CD4-positive, alpha-beta T cell treated with Interleukin-15 for 1 hour (primary cell): ENCODE data around the gene MAZ.
"Not testable (repeated sequence)": the region's sequence is repeated elsewhere in the genome, so short reads cannot be mapped to it uniquely, and the experiment has no call there.

Experiments
- DNase-seq: peaks from one replicate; pipeline ENCODE4 v3.0.0-alpha.2; 2020

The MAZ gene

DNA sequence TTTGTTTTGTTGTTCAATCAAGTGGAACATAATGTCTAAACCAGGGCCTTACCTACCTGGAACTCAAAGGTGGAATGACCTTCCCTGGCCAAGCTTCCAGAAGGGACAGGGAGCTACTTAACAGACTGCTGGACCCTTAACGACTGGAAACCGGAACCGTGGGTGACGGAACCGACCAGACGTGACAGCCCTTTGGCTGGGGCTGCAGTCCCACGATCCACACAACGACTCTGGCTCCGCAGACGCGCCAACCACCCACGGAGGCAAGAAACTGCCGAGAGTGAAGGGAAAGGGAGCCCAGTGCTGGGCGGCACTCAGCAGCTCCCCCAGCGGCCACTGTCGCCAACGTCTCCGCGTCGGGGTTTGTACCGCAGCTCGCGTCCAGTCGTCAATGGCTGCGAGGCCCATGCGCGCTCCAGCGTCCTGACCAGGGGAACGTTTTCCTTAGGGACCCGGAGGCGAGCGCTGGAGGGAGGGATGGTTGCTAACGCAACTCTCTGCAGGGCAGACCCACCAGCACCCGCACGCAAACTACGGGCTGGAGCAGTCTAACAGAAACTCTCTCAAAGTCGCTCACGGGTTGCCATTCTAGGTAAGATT, 21.3 kb upstream of the MAZ start:
- DNase-seq: peak; percentile 78

DNA sequence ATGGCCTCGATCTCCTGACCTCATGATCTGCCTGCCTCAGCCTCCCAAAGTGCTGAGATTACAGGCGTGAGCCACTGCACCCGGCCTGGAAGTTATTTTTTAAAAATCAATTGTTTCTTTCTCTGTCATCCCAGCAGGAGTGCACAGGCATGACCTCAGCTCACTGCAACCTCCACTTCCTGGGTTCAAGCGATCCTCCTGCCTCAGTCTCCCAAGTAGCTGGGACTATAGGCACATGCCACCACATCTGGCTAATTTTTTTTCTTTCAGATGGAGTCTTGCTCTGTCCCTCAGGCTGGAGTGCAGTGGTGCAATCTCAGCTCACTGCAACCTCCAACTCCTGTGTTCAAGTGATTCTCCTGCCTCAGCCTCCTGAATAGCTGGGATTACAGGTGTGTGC, 19.2 kb upstream of the MAZ start:
- not testable (repeated sequence) for DNase-seq

DNA sequence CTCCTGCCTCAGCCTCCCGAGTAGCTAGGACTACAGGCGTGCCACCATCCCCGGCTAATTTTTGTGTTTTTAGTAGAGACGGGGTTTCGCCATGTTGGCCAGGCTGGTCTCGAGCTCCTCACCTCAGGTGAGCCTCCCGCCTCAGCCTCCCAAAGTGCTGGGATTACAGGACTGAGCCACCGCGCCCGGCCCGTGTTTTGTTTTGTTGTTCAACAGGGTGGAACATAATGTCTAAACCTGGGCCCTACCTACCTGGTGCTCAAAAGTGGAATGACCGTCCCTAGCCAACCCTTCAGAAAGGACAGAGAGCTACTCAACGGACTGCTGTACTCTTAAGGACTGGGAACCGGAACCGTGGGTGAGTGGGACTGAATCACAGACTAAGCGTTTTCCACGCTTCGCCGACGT, 16.6 kb upstream of the MAZ start:
- no peak for DNase-seq

DNA sequence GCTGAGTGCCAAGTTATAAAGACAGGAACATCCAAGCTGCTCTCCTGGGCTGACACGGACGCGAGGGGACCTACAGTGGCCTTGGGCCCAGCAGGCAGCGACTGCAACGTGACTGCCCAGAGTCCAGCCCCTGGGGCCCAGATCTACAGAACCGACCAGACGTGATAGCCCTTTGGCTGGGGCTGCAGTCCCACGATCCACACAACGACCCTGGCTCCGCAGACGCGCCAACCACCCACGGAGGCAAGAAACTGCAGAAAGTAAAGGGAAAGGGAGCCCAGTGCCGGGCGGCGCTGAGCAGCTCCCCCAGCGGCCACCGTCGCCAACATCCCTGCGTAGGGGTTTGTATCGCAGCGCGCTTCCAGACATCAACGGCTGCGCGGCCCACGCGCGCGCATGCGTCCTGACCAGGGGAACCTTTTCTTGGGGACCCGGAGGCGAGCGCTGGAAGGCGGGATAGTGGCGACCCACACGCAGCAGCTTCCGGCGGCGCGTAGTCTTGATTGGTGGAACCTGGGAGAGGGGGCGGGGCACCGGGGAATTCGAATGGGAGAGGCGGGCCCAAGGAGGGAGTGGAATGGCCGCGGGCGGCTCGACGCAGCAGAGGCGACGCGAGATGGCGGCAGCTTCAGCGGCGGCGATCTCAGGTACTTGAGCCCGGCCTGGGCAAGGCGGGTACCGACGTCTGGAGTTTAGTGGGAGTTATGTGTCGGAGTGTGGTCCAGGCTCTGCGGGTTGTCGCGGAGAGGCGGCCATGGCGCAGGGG, 16.0 kb upstream of the MAZ start, which contains the start of gene KIF22:
KIF22 (plus strand) TSS at position 569 of the 766 bp plus-strand sequence; CDS start at position 578, 9 bp downstream.
- DNase-seq: peak; percentile 98

DNA sequence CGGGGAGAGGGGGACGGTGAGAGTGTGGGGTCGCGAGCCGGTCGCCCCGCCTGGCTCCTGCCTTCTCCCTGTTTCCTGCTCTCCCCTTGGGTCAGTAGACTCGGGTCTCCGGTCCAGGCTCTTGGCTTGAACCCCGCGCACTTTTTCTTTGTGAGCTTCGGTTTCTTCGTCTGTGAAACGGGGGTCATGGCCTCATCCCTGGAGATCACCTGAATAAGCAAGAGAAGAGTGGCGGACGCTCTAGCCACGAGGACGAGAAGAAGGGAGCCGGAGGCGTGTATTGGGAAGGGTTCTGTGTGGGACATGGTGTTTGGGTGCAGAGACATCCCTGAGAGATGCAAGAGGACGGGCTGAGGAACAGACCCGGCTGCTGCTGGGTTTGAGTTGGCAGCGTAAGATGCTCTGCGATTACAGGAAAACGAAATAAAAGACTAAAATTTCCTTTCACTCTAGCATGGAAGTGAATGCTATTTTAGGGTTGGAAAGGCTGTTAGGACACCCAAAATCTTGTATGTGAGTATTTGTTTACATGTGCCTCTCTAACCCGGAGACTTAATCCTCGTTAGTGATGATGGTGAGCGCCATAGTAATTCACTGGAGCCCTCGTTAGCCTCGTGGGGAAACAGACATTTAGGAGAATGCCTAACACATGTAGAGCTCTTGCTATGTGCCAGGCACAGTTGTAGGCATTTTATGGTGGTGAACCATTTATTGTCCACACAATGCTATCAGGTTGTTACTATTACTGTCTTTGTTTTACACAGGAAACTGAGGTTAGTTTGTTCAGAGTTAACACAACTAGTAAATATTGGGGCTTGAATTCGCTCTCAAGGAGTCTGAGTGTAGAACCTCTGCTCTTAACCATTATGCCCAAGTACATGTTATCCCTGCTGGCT, 15.1 kb upstream of the MAZ start:
- peak; percentile 10 for DNase-seq

DNA sequence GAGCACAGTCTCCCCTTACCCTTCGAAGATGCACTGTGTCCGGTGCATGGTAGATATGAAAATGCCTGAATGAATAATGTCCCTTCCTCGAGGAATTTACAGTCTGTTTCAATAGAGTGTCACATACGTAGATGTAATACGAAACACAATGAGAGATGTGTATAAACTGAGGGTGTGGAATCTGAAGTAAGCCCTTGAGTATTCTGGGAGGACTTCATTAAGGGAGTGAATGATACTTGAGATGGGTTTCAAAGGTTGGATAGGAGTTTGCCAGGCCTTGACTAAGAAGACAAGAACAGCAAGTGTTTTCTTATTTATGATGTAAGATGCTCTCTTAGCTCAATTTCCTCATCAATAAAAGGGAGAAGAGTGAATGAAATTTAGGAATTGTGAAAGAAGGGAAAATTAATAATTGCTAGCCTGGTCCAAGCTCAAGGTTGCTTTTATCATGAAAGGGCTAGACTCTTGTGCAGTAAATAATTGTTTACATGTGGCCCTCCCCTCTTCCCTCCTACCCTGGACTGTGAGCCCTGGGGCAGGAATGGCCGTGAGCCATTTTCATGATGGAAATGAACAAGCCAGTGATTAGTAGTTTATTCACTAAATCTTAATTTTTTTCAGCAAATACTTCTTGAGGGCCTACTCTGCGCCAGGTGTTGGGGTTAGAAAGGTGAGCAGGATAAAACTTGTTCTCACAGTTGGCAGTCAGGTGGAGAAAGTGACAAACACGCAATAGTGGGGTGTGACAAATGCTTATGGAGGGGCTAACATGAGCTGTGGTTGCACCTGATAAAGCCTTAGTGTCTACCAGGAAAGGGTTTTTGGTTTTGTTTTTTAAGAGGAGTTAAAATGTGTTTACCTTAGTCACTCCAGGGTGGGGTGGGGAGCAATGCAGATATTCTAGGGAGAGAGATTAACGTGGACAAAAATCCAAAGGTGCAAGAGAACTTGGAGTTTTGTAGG, 14.2 kb upstream of the MAZ start:
- DNase-seq: peak; percentile 2

DNA sequence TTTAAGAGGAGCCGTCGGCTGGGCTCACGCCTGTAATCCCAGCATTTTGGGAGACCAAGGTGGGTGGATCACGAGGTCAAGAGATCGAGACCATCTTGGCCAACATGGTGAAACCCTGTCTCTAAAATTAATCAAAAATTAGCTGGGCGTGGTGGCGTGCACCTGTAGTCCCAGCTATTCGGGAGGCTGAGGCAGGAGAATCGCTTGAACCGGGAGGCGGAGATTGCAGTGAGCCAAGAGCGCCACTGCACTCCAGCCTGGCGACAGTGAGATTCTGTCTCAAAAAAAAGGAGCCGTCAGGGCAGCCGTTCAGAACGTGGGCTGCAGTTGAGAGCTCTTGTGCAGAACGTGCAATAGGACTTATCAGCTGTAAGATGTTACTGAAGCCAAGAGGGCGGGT, 13.2 kb upstream of the MAZ start:
- not testable (repeated sequence) for DNase-seq

DNA sequence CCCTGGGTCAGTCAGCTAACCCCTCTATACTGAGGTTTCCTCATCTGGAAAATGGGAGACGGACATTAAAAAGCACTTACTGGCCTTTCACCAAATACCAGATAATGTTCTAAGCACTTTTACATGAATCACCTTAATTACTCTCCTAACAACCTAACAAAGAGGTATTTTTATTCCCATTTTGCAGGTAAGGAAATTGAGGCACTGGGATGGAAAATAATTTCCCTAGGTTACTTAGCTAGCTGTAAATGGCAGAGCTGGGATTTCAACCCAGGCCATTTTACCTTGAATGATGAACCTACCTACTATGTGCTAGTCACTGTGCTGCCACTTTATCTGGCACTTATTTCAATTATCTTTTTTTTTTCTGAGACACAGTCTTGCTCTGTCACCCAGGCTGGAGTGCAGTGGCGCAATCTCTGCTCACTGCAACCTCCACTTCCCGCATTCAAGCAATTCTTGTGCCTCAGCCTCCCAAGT, 12.1 kb upstream of the MAZ start:
- no peak for DNase-seq

DNA sequence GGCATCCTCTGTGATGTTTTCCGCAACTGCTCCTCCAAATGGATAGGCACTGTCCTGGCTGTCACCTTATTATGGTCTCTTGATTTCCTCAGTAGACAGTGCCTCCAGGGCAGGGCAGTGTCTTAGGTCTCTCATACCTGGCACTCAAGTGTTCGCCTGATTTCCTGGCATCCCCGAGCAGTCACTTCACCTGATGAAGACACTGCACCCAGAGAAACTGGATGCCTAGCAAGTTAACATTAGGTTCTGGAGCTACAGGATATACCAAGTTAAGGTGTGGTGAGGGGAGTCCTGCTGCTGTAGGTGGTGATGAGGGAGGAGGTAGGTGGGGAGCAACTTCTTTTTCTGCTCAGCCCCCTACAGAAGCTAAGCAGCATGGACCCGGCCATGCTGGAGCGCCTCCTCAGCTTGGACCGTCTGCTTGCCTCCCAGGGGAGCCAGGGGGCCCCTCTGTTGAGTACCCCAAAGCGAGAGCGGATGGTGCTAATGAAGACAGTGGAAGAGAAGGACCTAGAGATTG, 3.9 kb upstream of the MAZ start:
- DNase-seq: peak; percentile 7

DNA sequence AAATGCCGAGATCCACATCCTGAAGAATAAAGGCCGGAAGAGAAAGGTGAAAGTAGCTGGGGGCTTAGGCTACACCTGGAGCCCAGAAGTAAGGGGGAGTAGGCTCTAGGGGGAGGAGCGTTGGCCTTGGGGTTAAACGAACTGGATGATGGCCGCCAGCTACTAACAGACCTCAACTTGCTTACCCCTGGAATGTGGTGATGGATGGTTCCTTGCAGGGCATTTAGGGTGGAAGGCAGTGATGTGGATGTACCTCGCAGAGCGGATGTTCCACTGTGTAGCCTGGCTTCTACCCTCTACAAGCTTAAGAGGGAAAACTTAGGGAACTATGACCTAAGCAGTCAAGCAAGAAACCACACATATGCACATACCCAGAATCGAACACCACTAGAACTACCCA, 2.3 kb upstream of the MAZ start:
- DNase-seq: peak; percentile 8

DNA sequence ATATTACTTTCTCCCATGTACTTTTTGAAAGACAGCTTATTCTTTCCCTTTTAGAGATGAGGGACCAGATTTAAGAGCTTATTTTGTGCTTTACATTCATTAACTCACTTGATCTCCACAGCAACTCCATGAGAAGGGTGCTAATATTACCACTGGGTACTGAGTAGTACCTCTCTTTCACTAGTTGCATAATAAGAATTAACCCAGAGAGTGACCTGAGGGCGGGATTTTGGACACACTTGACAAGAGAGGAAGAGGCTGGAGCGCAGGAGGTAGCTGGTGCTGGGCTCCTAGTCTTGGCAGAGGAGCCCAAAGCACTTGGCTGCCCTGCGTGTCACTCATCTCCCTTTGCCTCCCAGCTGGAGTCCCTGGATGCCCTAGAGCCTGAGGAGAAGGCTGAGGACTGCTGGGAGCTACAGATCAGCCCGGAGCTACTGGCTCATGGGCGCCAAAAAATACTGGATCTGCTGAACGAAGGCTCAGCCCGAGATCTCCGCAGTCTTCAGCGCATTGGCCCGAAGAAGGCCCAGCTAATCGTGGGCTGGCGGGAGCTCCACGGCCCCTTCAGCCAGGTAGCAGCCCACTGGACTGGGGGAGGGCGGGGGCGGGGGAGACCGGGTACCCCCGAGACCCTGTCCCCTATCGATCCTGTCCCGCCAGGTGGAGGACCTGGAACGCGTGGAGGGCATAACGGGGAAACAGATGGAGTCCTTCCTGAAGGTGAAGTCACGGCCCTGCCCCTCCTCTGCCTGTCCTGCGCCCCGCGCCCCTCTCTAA, 1.7 kb upstream of the MAZ start:
- peak; percentile 18 for DNase-seq

DNA sequence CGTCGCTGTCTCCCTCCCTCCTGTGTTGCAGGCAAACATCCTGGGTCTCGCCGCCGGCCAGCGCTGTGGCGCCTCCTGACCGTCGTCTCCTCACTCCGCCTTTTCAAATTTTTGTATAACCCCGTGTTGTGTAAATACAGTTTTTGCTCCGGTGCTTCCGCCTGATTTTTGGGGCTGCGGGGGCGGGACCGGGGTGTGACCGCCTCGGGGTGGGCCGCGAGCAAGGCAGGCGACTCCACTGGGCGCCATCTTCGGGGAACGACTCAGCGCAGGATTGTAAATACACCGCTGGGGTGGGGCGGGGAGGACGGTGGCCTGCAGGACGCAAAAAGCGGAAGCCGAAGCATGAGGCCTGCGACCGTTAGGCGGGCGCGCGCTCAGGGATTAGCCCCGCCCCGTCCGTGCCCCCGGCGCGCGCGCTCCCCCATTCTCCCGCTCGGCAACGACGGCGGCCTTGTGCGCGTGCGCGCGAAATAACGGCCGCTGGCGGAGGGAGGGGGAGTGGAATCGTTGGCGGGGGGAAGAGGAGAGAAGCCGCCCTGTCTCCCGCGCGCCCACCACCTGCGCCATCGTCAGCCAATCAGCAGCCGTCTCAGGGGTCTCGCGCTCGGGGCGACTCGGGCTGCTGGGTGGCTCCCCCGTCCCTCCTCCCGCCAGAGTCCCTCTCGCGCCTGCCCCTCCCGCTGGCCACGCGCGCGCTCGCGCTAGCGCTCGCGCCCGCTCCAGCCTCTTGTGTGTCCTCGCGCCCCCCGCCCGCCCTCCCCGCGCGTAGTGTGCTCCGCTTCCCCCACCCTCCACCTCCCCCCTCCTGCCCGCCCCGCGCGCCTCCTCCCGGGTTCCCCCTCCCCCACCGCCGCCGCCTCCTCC, 864 bp upstream of the MAZ start:
- DNase-seq: peak; percentile 98

DNA sequence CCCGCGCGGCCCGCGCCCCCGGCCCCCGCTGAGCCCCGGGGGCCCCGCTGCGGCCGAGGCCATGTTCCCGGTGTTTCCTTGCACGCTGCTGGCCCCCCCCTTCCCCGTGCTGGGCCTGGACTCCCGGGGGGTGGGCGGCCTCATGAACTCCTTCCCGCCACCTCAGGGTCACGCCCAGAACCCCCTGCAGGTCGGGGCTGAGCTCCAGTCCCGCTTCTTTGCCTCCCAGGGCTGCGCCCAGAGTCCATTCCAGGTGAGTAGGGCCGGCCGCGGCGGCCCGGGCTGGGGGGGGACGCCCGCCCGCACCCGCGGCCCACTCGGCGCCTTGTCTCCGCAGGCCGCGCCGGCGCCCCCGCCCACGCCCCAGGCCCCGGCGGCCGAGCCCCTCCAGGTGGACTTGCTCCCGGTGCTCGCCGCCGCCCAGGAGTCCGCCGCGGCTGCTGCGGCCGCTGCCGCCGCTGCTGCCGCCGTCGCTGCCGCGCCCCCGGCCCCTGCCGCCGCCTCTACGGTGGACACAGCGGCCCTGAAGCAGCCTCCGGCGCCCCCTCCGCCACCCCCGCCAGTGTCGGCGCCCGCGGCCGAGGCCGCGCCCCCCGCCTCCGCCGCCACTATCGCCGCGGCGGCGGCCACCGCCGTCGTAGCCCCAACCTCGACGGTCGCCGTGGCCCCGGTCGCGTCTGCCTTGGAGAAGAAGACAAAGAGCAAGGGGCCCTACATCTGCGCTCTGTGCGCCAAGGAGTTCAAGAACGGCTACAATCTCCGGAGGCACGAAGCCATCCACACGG, 504 bp downstream of the MAZ start:
- DNase-seq: peak; percentile 35

DNA sequence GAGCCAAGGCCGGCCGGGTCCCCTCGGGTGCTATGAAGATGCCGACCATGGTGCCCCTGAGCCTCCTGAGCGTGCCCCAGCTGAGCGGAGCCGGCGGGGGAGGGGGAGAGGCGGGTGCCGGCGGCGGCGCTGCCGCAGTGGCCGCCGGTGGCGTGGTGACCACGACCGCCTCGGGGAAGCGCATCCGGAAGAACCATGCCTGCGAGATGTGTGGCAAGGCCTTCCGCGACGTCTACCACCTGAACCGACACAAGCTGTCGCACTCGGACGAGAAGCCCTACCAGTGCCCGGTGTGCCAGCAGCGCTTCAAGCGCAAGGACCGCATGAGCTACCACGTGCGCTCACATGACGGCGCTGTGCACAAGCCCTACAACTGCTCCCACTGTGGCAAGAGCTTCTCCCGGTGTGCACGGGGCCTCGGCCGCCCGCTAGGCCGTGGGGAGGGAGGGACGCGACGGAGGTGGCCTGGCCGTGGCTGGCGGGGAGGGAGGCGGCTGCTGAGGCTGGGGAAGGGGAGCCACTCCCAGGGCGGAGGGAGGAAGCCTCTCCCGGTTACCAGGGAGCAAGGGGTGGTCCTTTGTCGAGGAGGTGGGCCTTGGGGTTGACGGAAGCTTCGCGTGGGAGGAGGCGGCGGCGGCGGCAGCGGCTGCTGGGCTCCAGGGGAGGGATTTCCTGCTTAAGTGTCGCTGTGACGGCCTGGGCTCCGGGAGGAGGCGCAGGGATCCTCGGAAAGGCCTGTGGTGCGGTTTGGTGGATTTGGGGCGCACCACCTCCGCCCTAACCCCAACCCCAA, 1.3 kb downstream of the MAZ start:
- peak; percentile 92 for DNase-seq

DNA sequence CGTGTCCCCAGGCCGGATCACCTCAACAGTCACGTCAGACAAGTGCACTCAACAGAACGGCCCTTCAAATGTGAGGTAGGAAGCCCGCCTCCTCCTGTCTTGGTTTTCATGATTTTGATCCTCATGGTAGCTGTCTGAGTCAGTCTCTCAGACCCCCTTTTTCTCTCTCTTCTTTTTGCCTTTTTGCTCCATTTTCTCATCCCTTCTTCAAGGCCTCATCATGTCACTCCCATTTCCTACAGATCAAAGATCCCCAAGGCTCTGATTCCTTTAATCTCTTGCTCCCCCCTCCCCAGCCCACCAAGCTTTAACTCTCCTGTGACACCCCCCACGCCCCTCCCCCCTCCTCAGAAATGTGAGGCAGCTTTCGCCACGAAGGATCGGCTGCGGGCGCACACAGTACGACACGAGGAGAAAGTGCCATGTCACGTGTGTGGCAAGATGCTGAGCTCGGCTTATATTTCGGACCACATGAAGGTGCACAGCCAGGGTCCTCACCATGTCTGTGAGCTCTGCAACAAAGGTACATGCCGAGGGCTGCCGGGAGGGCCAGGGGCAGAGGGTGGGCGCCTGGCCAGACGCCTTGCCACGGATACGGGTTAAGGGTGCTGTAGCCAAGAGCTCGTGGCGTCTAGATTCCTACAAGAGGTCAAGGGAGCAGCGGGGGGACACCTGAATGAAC, 2.0 kb downstream of the MAZ start:
- DNase-seq: no peak

DNA sequence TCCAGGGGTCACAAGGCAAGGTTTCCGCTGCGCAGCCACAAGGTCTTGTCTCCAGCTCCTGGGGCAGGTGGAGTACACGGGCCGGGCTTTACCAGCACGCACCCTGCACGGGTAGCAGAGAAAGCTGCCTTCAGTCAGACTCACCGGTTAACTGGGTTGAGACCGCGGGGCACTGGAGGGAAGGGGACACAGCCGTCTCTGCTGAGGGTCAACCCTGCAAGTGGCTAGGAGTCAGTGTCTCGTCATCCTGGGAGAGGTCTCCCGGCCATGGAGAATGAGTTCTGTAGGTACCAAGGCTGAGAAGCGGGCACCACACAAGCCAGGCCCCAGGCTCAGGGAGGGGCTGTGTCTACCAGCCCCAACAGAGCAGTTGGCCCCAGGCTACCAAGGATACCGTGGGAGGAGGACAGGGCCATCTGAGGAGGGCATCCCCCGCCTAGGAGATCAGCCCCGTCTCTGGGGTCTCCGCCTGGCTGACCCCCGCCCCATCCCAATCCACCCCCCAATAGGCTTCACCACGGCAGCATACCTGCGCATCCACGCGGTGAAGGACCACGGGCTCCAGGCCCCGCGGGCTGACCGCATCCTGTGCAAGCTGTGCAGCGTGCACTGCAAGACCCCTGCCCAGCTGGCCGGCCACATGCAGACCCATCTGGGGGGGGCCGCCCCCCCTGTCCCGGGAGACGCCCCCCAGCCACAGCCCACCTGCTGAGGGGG, 2.9 kb downstream of the MAZ start:
- no peak for DNase-seq
